Colon (tissue), 2 donors: ENCODE measurements around the gene CFAP54.
A peak's percentile ranks its signal among the peaks of the same experiment; 100 is the strongest.
"Not testable (repeated sequence)": the region's sequence is repeated elsewhere in the genome, so short reads cannot be mapped to it uniquely, and the experiment has no call there.

Source experiments
- FAIRE-seq: peaks from 2 replicates; lab custom pipeline; 2012; peaks lifted over from hg19 to GRCh38; lab: Jason Lieb, UNC
- donor health status: control.
- donor health status: control.

CFAP54 gene

GRCh38 chr12:96513681-96514080, 24.3 kb downstream of the CFAP54 start:
- FAIRE-seq = no peak

- no peak for FAIRE-seq
These were observed 25.0 kb downstream of the CFAP54 start for GRCh38 chr12:96514328-96514727.

DNA sequence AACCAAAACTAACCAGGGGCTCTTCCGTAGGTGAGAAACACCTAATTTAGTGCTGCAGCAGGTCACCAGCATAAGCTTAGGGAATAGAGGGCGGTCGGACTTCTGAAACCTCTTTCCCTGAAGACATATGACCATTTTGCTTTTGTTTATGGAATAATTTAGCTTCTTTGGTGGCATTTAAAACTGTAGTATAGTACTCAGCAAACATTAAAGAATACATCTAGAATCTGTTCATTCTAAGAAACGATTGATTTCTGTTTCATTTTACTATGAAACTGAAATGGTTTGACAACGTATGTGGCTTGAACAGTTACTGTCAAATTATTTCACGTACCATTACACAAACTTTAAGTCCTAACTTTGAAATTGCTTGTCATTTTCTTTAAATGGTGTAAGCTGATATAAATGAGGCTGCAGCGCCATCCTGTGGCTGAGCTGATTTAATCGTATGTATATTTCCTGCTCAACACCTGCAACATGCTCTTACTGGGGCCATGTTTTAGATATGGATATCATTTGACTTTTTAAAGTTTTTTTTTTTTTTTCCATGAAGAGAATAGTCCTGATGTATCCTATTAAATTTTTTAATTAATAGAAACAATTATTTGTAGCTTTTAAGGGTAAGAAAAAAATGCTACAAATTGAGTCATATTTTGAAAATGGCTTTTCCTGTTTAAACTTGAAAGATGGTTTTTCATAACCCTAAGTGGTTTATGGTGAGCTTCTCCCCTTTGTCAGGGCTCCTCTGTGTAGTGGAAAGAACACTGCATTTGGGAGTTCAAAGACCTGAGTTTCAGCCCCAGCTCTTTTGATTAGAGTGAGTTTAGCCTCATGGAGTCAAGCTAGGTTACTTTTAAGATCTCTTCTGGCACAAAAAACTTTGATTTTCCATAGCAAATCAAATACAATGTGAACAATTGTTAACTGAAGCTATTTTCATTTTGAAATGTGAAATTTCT, 27.4 kb downstream of the CFAP54 start:
- peak; percentile 88 for FAIRE-seq

DNA sequence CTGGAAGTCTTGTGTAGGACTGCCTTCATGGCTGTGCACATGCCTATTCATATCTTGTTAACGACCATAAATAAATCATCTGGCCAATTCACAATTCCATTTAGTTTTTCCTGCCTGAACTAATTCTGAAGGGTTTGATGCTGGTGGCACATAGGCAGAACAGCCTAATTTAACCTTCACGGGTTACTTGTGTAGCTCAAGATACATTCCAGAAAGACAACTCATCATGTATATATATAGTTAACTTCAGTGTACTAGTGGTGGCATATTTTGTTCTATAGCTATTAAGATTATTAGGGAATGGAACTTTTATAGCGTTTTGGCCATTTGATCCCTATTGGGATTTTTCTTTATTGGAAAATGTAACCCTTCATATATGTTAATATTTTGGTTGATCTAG, 31.4 kb downstream of the CFAP54 start:
- FAIRE-seq = no peak

GRCh38 chr12:96521895-96522682, 32.7 kb downstream of the CFAP54 start:
- FAIRE-seq = no peak

DNA sequence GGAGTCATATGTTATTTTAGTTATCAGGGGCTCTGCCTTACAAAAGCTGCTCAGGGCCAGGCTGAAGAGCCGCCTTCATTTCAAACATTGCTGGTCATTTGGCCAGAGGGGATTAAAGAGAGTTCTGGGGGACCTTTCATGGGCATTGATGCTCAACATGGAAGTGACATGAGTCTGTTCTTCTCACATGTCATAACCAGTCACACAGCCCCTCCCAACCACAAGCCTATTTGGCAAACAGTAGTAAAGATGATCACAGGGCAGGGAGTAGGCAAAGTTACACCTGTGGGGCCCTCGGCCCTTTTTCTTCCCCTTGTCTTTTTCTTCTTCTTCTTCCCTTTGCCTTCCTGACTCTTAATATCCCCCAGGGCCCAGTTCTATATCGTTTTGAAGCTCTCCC, 33.3 kb downstream of the CFAP54 start:
- no peak for FAIRE-seq

DNA sequence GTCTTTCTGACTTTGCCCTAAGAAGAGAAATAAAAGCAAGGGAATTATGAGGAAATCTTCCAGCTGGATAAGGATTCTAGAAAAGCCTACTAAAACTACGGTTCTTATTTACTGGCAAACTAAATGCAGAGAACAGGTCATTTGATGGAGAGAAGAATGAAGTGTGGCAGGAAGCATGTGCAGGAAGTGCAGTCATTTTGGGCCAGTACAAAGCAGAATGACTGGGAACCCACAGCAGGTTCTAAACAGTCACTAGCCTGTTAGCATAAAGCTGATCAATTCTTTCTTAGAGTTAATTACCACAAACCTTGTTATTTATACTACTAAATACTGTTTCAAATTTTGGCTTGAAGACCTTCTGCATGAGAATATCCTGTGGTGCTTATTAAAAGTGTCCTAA, 36.7 kb downstream of the CFAP54 start:
- FAIRE-seq = no peak

- FAIRE-seq = no peak
These were observed 40.5 kb downstream of the CFAP54 start for GRCh38 chr12:96529912-96530311.

DNA sequence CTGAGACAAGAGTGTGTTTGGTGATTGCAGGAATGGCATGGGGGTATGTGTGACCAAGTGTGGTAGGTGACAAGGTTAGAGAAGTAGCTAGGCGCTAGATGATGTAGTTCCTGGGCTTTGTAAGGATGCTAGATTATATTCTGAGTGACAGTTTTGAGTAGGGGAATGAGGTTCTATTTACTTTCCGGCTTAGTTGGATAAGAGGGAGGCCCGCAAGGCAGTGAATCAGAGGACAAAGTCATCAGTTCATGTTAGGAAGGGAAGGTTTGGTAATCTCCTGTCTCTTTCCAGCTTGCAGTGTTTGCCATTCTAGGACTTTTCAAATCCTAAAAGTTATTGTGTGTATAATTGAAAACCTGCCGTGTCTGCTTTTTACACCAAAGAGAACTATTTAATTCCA, 45.0 kb downstream of the CFAP54 start:
- FAIRE-seq = no peak

GRCh38 chr12:96548384-96548783, 59.0 kb downstream of the CFAP54 start:
- FAIRE-seq = no peak

DNA sequence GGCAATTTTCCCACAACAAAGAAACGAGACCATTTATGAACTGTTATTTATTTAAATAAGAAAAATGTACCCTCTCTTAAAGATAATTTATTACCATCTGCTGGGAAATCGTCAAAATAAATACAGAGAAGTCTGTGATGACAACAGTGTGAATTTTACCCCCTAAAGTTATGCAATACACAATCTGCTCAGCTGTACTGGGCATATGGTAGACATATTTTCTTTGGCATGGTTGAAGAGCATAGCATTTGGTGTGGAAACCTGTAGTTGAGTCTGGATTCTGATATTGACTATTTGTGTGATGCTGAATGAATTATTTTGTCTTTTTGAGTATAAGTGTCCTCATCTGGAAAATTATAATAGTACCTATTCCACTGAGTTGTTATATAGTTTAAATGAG, 60.0 kb downstream of the CFAP54 start:
- no peak for FAIRE-seq

DNA sequence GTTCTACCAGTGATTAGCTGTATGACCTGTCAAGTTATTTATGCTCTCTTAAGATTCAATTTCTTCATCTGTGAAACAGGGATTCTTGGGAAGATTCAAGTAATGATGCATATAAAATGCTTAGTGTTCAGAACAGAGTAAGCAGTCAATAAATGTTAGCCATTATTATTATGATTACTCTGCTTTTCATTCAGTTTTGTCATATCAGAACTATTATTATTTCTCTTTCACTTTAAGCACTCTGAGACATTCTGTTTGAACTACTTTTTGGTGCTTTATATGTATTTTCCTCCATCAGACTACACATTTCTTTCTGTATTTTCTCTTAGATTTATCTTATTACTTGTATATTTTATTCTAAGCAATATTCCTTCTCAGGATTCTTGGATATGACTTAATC, 81.2 kb downstream of the CFAP54 start:
- no peak for FAIRE-seq

DNA sequence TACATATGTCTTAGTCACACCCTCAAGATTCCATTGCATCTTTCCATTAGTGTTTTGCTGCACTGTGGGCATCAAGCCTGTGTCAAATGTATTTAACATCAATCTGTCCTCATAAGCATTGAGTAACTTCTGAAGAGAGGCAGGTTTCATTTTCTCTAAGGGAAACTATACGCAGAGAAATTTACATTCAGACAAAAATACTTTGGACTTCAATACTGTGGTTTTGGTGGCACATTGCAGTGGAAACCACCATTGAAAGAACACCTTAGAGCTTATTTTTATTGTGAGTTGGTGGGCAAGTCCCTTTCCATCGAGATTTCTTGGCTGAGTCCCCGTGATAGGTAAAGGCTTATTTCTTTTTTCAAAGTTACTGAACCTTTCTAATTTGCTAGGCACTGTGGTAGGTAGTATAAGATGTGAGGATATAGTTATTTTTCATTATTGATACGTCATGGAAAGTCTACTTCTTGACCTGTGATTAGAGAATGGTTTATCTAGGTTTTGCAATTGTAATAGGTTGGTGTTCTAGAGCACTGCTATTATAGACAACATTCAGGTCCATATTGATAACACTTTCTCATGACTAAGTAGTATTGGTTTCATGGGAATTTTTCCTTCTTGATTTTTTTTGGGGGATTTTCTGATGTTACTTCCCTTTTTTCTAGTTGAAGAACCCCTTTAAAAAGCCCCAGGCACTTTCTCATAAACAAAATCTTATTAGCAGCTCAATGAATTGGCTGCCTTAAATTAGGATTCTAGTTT, 81.9 kb downstream of the CFAP54 start:
- no peak for FAIRE-seq

DNA sequence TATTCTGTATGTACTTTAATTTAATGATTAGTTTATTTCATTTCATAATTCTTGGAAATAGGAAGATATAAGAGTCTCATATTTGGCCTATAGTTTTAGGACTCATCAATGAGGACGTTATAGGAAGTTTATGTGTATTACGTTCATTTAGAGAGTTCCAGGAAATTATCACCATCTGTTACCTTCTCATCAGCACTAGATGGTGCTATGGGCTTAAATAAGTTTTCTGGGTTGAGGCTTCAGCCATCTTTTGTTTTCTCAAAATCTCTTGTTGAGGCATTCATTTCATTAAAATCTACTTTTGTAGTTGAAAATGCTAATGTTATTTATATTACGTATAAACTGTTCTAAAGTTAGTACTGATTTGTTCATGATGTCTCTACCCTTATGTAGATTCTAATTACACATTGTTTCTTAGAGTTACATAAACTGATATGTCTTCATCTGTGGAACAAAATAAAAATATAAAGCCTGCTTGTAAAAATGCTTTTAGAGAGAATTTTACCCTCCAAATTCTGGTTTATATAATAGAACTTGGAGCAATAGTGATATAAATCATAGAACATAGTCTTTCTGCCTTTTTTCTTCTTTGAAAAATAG, 89.2 kb downstream of the CFAP54 start:
- FAIRE-seq = no peak

DNA sequence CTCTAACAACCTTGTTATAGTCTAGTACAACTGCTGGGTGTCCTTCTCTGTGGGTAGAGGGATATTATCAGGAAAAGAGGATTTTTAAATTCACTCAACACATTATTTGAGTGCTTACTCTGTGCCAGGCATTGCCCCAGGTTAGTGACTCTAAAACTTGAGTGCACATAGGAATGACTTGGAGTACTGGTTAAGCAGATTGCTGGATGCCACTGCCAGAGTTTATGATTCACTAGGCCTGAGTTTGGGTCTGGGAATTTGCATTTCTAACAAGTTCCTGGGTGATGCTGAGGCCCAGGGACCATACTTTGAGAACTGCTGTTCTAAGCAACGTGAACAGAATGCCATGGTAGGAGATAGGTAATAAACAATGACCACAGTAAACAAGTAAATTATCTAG, 96.6 kb downstream of the CFAP54 start:
- FAIRE-seq = no peak

GRCh38 chr12:96587691-96588090, 98.3 kb downstream of the CFAP54 start:
- no peak for FAIRE-seq

DNA sequence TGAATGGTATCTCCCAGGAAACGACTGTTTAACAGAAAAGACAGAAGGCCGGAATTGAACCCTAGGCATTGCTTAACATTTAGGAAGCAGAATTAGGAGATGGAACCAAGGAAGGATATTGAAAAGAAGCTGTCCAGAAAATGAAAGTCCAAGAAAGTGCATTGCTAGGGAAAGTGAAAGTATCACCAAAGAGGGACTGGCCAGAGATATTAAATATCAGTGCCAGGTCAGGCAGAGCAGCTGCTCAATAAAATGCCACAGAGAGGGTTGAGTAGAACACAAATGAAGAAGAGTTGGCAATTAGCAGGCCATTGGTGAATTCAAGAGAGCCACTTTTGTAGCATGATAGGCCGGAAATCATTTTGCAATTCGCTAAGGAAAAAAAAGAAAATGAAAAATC, 101.6 kb downstream of the CFAP54 start:
- no peak for FAIRE-seq

DNA sequence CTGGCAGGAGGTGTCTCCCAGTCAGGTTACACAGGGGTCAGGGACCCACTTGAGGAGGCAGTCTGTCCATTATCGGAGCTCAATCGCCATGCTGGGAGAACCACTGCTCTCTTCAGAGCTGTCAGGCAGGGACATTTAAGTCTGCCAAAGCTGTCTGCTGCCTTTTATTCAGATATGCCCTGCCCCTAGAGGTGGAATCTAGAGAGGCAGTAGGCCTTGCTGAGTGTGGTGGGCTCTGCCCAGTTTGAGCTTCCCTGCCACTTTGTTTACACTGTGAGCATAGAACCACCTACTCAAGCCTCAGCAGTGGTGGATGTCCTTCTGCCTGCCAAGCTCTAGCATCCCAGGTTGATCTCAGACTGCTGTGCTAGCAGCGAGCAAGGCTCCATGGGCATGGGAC, 115.0 kb downstream of the CFAP54 start:
- not testable (repeated sequence) for FAIRE-seq

GRCh38 chr12:96605684-96606083, 116.3 kb downstream of the CFAP54 start:
- no peak for FAIRE-seq

GRCh38 chr12:96606134-96606533, 116.8 kb downstream of the CFAP54 start:
- no peak for FAIRE-seq

DNA sequence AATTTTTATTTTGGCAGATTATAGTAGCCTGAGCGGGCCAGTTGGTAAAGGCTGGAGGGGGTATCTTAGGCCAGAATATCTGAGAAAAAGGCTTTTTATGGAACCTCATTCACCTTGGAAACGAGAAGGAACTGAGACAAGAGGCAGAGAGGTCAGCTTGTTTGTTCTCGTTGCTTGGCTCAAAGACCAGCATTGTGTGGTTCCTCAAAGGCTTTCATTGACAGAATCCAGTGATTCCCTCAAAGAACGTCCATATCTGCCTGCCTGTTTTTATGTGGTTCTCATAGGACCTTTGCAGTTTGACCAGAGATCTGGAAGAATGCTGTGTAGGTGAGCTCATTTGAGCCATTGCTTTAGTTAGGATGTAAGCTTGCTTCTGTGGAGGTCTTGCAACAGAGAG, 117.3 kb downstream of the CFAP54 start:
- FAIRE-seq = no peak

- no peak for FAIRE-seq
These were observed 127.8 kb downstream of the CFAP54 start for GRCh38 chr12:96617178-96617577.
